ENCODE results near the gene IGF1R. TPM values are rescaled to one million over a fixed set of nuclear protein-coding genes. Genes with fewer than 3 reads are reported as not detected.

IGF1R gene
- total RNA-seq, 1 donor from 2014 or later = 151 TPM

GRCh38 chr15:98927996-98928395 is 279.7 kb downstream of the IGF1R start:
- intact Hi-C loops (cut with DNase I) = loop anchor here (10.0 kb wide), 1 partner anchor 413 kb away; no protein-coding TSS in a partner anchor
- TF ChIP-seq CTCF (IDR thresholded peaks at IDR 0.05) = no peak
- Histone ChIP-seq H3K9me3 (no peaks in the 10 kb centered on the region), H3K4me1 (peaks cover 2 to 30% of the 10 kb centered on the region in 2 donors), H3K4me3 (no peak overlapping the region), H3K36me3 (peaks cover 28 to 73% of the 10 kb centered on the region in 2 donors), H3K27me3 (no peaks in the 10 kb centered on the region), H3K27ac (peak overlapping the region; percentile 64 to 70)
- DNase-seq (ENCODE audit: low spot score in 2 of 2) = no peak

GRCh38 chr15:98930576-98930975 is 282.2 kb downstream of the IGF1R start:
- Histone ChIP-seq H3K27me3 (no peaks in the 10 kb centered on the region), H3K4me3 (no peak overlapping the region), H3K9me3 (no peaks in the 10 kb centered on the region), H3K36me3 (peaks cover 28 to 79% of the 10 kb centered on the region in 2 donors), H3K4me1 (peaks cover 0 to 14% of the 10 kb centered on the region in 2 donors), H3K27ac (no peak overlapping the region)
- DNase-seq (ENCODE audit: low spot score in 2 of 2) = no peak
- TF ChIP-seq CTCF (IDR thresholded peaks at IDR 0.05) = no peak
- intact Hi-C loops (cut with DNase I) = no loop called here

DNA sequence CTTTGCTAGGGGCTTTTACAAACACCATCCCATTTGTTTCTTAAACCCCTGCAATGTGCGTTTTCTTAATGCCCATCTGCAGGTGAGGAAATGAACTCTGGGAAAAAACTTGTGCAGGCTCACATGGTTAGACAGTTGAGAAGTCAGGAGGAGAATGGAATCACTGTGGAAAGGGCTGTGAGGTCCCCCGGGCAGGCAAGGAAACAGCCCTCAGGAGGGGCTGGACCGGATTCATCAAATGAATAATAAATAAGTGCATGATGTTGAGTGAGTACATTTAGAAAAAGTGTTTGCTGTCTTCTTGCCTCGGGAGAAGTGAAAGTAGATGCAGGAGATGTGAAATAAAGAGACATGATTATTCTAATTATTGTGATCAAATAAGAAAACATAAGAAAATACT is 282.7 kb downstream of the IGF1R start:
- Histone ChIP-seq H3K4me3 (no peak overlapping the region), H3K27me3 (no peaks in the 10 kb centered on the region), H3K4me1 (peaks cover 0 to 14% of the 10 kb centered on the region in 2 donors), H3K9me3 (no peaks in the 10 kb centered on the region), H3K27ac (no peak overlapping the region), H3K36me3 (peaks cover 28 to 79% of the 10 kb centered on the region in 2 donors)
- TF ChIP-seq CTCF (IDR thresholded peaks at IDR 0.05) = no peak
- DNase-seq (ENCODE audit: low spot score in 2 of 2) = no peak
- intact Hi-C loops (cut with DNase I) = no loop called here

- no peak overlapping the region for H3K4me3 ChIP-seq
- intact Hi-C loops (cut with DNase I) = no loop called here
- H3K36me3 ChIP-seq = peaks cover 32 to 90% of the 10 kb centered on the region in 2 donors
- TF ChIP-seq CTCF (IDR thresholded peaks at IDR 0.05) = no peak
- H3K9me3 ChIP-seq = no peaks in the 10 kb centered on the region
- no peak for DNase-seq (ENCODE audit: low spot score in 2 of 2)
- H3K4me1 ChIP-seq = no peaks in the 10 kb centered on the region
- no peak overlapping the region for H3K27ac ChIP-seq
- no peaks in the 10 kb centered on the region for H3K27me3 ChIP-seq
Observed at GRCh38 chr15:98933406-98933805, 285.1 kb downstream of the IGF1R start.

DNA sequence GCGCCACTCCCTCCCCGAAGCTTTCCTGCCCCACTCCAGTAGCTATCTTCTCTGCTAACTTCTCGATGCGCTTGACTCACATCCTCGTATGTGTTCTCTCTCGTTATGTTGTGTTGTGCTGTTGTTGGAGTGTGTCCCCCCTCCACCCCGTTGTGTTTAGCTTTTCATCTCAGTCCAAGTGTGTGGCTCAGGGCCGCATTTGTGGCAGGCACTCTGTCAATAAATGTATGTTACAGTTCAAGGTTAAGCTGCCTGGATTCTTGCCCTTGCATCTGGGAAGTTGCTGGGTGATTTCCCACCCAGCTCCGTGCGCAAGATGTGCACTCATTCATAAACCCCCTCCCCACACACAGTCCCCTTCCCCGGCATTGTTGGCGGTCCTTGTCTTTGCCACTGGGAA is 287.4 kb downstream of the IGF1R start:
- H3K4me1 ChIP-seq = no peaks in the 10 kb centered on the region

More for the DNA sequence above, 287.4 kb downstream of the IGF1R start:
- Histone ChIP-seq H3K4me3 (no peak overlapping the region), H3K27me3 (no peaks in the 10 kb centered on the region), H3K9me3 (no peaks in the 10 kb centered on the region), H3K27ac (no peak overlapping the region), H3K36me3 (peaks cover 39 to 90% of the 10 kb centered on the region in 2 donors)
- no peak for TF ChIP-seq CTCF (IDR thresholded peaks at IDR 0.05)
- no peak for DNase-seq (ENCODE audit: low spot score in 2 of 2)
- intact Hi-C loops (cut with DNase I) = no loop called here

Measured in ascending aorta (tissue), 2 donors.